Karpas-422 (cell line): ENCODE results near the gene GLB1L. TPM values are rescaled to one million over a fixed set of nuclear protein-coding genes. Genes with fewer than 3 reads are reported as not detected.
"Not testable (repeated sequence)": the region's sequence is repeated elsewhere in the genome, so short reads cannot be mapped to it uniquely, and the experiment has no call there.

ENCODE experiments used
- DNase-seq: peaks from one replicate; pipeline ENCODE4 v3.0.0-alpha.2; 2015
- H2AFZ ChIP-seq: fragments of 200-600 bp; sonication (generic); 2 replicates; pipeline ENCODE4 v1.6.1; 2014; ENCODE audit warnings: antibody characterized with exemption, low read length, mixed read lengths
- H3K27ac ChIP-seq: fragments of 200-600 bp; sonication (generic); 2 replicates; pipeline ENCODE4 v1.5.1; 2014; ENCODE audit warnings: mild to moderate bottlenecking, low read length, moderate library complexity
- H3K27me3 ChIP-seq: fragments of 200-600 bp; sonication (generic); 2 replicates; pipeline ENCODE4 v1.6.1; 2014; ENCODE audit warnings: low read length, mixed read lengths
- H3K36me3 ChIP-seq: fragments of 200-600 bp; sonication (generic); 2 replicates; pipeline ENCODE4 v1.6.1; 2014; ENCODE audit warnings: low read length, mixed read lengths; ENCODE audit not compliant: insufficient read depth
- H3K4me1 ChIP-seq: fragments of 200-600 bp; sonication (generic); 2 replicates; pipeline ENCODE4 v1.6.1; 2014; ENCODE audit warnings: mild to moderate bottlenecking, low read length, mixed read lengths
- H3K4me2 ChIP-seq: fragments of 200-600 bp; sonication (generic); 2 replicates; pipeline ENCODE4 v1.6.1; 2014; ENCODE audit warnings: low read length, low read depth, mild to moderate bottlenecking; ENCODE audit not compliant: poor library complexity, severe bottlenecking
- H3K4me3 ChIP-seq: fragments of 200-600 bp; sonication (generic); 2 replicates; pipeline ENCODE4 v1.5.1; 2014; ENCODE audit warnings: mild to moderate bottlenecking, antibody characterized with exemption, low read length, mixed read lengths
- H3K79me2 ChIP-seq: fragments of 200-600 bp; sonication (generic); 2 replicates; pipeline ENCODE4 v1.6.1; 2014; ENCODE audit warnings: mild to moderate bottlenecking, low read length, mixed read lengths
- H3K9ac ChIP-seq: fragments of 200-600 bp; sonication (generic); 2 replicates; pipeline ENCODE4 v1.6.0; 2014; ENCODE audit warnings: low read length
- H3K9me2 ChIP-seq: fragments of 200-600 bp; sonication (generic), shearing (Covaris generic); replicated peaks from 2 replicates; pipeline ENCODE4 v1.6.0; 2014; ENCODE audit warnings: mild to moderate bottlenecking, low read length, moderate library complexity; ENCODE audit not compliant: insufficient read depth
- H3K9me3 ChIP-seq: fragments of 300-700, 200-600 bp; sonication (generic); 2 replicates; pipeline ENCODE4 v1.6.1; 2014; ENCODE audit warnings: low read length, mixed read lengths
- H4K20me1 ChIP-seq: fragments of 200-600 bp; sonication (generic); 2 replicates; pipeline ENCODE4 v1.6.1; 2014; ENCODE audit warnings: mild to moderate bottlenecking, antibody characterized with exemption, low read length, low read depth; ENCODE audit not compliant: insufficient read depth
- total RNA-seq: library from RNA; depleted of rRNA; stranded (reverse); fragments of >200 nt; shearing (Covaris generic); gene quantifications from 2 replicates; pipeline ENCODE4 v1.2.3, GENCODE V29; 2014; ENCODE audit warnings: low replicate concordance

GLB1L gene
- total RNA-seq, 1 experiment from 2014 or later, result 4.3 TPM

GRCh38 chr2:219269362-219270054, 24.3 kb upstream of the GLB1L start:
- H3K9me2 ChIP-seq, result no peaks in the 10 kb centered on the region
- DNase-seq, result no peak
- no peak overlapping the region for H3K4me3 ChIP-seq
- H3K27me3 ChIP-seq, result no peaks in the 10 kb centered on the region
- no peak overlapping the region for H3K9ac ChIP-seq
- H3K9me3 ChIP-seq, result no peaks in the 10 kb centered on the region
- no peaks in the 10 kb centered on the region for H3K36me3 ChIP-seq
- no peak overlapping the region for H3K4me2 ChIP-seq
- H3K4me1 ChIP-seq, result no peaks in the 10 kb centered on the region
- no peak overlapping the region for H3K27ac ChIP-seq
- H4K20me1 ChIP-seq, result peaks cover 4% of the 10 kb centered on the region; the same call in 1 of the 2 replicates
- H2AFZ ChIP-seq, result no peak overlapping the region
- no peaks in the 10 kb centered on the region for H3K79me2 ChIP-seq

- Histone ChIP-seq H3K36me3 (no peaks in the 10 kb centered on the region), H3K9me2 (no peaks in the 10 kb centered on the region), H2AFZ (no peak overlapping the region), H3K9me3 (no peaks in the 10 kb centered on the region), H3K27ac (no peak overlapping the region), H3K27me3 (no peaks in the 10 kb centered on the region), H4K20me1 (0 out of 2 replicates have a peak, but pooled peaks cover 4% of the 10 kb centered on the region), H3K4me3 (no peak overlapping the region), H3K79me2 (no peaks in the 10 kb centered on the region), H3K4me1 (no peaks in the 10 kb centered on the region), H3K9ac (no peak overlapping the region), H3K4me2 (no peak overlapping the region)
- no peak for DNase-seq
Measured at GRCh38 chr2:219268294-219268693, 23.1 kb upstream of the GLB1L start.

- 0 out of 2 replicates have a peak, but pooled peaks cover 4% of the 10 kb centered on the region for H4K20me1 ChIP-seq
- no peak overlapping the region for H3K27ac ChIP-seq
- no peak overlapping the region for H2AFZ ChIP-seq
- no peak overlapping the region for H3K9ac ChIP-seq
- no peak for DNase-seq
- no peaks in the 10 kb centered on the region for H3K9me3 ChIP-seq
- no peaks in the 10 kb centered on the region for H3K9me2 ChIP-seq
- no peaks in the 10 kb centered on the region for H3K79me2 ChIP-seq
- H3K27me3 ChIP-seq, result no peaks in the 10 kb centered on the region
- no peak overlapping the region for H3K4me3 ChIP-seq
- H3K36me3 ChIP-seq, result no peaks in the 10 kb centered on the region
- H3K4me1 ChIP-seq, result no peaks in the 10 kb centered on the region
- H3K4me2 ChIP-seq, result no peak overlapping the region
Measured at GRCh38 chr2:219266886-219267285, 21.6 kb upstream of the GLB1L start.

GRCh38 chr2:219266232-219266631, 21.0 kb upstream of the GLB1L start:
- Histone ChIP-seq H3K9me2 (no peaks in the 10 kb centered on the region), H3K9me3 (no peaks in the 10 kb centered on the region), H3K27me3 (no peaks in the 10 kb centered on the region), H3K36me3 (no peaks in the 10 kb centered on the region), H3K79me2 (no peaks in the 10 kb centered on the region), H4K20me1 (no peaks in the 10 kb centered on the region), H3K9ac (no peak overlapping the region), H2AFZ (no peak overlapping the region), H3K27ac (no peak overlapping the region), H3K4me1 (no peaks in the 10 kb centered on the region), H3K4me3 (no peak overlapping the region), H3K4me2 (no peak overlapping the region)
- no peak for DNase-seq

- no peaks in the 10 kb centered on the region for H3K36me3 ChIP-seq
- no peak overlapping the region for H3K4me3 ChIP-seq
- H3K79me2 ChIP-seq, result no peaks in the 10 kb centered on the region
- no peaks in the 10 kb centered on the region for H4K20me1 ChIP-seq
- no peaks in the 10 kb centered on the region for H3K27me3 ChIP-seq
- H3K27ac ChIP-seq, result no peak overlapping the region
- no peak overlapping the region for H3K4me2 ChIP-seq
- H3K9me3 ChIP-seq, result no peaks in the 10 kb centered on the region
- no peaks in the 10 kb centered on the region for H3K9me2 ChIP-seq
- no peak for DNase-seq
- H2AFZ ChIP-seq, result no peak overlapping the region
- H3K4me1 ChIP-seq, result no peaks in the 10 kb centered on the region
- no peak overlapping the region for H3K9ac ChIP-seq
Measured at GRCh38 chr2:219261024-219261855, 16.0 kb upstream of the GLB1L start.

GRCh38 chr2:219258942-219259341, 13.7 kb upstream of the GLB1L start:
- H3K9me2 ChIP-seq, result not testable (repeated sequence)

GRCh38 chr2:219254590-219255201, 9.5 kb upstream of the GLB1L start:
- Histone ChIP-seq H4K20me1 (peaks cover 23% of the 10 kb centered on the region; the same call in 1 of the 2 replicates), H3K79me2 (peaks cover 30% of the 10 kb centered on the region), H3K9me2 (no peaks in the 10 kb centered on the region), H3K9ac (peak overlapping the region; percentile 83), H3K4me1 (peaks cover 49% of the 10 kb centered on the region), H3K27ac (no peak overlapping the region), H3K4me2 (peak overlapping the region; percentile 88), H3K9me3 (no peaks in the 10 kb centered on the region), H3K27me3 (no peaks in the 10 kb centered on the region), H3K36me3 (no peaks in the 10 kb centered on the region; the same call in 1 of the 2 replicates), H3K4me3 (peak overlapping the region; percentile 92), H2AFZ (no peak overlapping the region)
- peak; percentile 58 for DNase-seq

More at GRCh38 chr2:219258942-219259341, 13.7 kb upstream of the GLB1L start:
- not testable (repeated sequence) for H4K20me1 ChIP-seq, H3K27ac ChIP-seq, H3K36me3 ChIP-seq, H3K4me3 ChIP-seq, H3K4me2 ChIP-seq, DNase-seq, H2AFZ ChIP-seq, H3K9me3 ChIP-seq, H3K27me3 ChIP-seq, H3K79me2 ChIP-seq, H3K9ac ChIP-seq
- H3K4me1 ChIP-seq, result peaks cover 13% of the 10 kb centered on the region
